Activated CD8-positive, alpha-beta memory T cell treated with anti-CD3 and anti-CD28 coated beads for 36 hours (primary cell): Measurements from ENCODE around the gene CBLL1. TPM values are rescaled to one million over a fixed set of nuclear protein-coding genes. Genes with fewer than 3 reads are reported as not detected.

Experiments used
- CTCF ChIA-PET: fragments of 350-600 bp; sonication (Branson Sonifier 250); formaldehyde crosslinking; loops from one replicate; lab custom pipeline; 2021; ENCODE audit warnings: antibody characterized with exemption; lab: Charles Lee
- POLR2A ChIA-PET: fragments of 350-600 bp; sonication (Branson Sonifier 250); formaldehyde crosslinking; loops from one replicate; lab custom pipeline; 2021; ENCODE audit warnings: antibody characterized with exemption; lab: Charles Lee
- total RNA-seq, 2 experiments: library from RNA; stranded (reverse); gene quantifications; one replicate each; pipeline ENCODE4 v1.2.3, GENCODE V29; 2021

The CBLL1 gene
- total RNA-seq, 2 experiments from 2014 or later, result 41.2 to 45.0 TPM

- ChIA-PET CTCF (no interaction called here), POLR2A (no interaction called here)
Measured at GRCh38 chr7:107792364-107792763, 48.4 kb downstream of the CBLL1 start.

- ChIA-PET CTCF (interaction anchor here (0.6 kb wide), 1 partner anchor 435 kb away, joined by 7 read pairs; no protein-coding TSS in a partner anchor), POLR2A (no interaction called here)
Measured at GRCh38 chr7:107799647-107800264, 55.8 kb downstream of the CBLL1 start.

- POLR2A ChIA-PET, result no interaction called here
- CTCF ChIA-PET, result no interaction called here
Measured at GRCh38 chr7:107803009-107803610, 59.2 kb downstream of the CBLL1 start, which contains the start of gene SLC26A3. SLC26A3 (minus strand) TSS chr7:107803223; CDS start chr7:107794509, 8,714 bp downstream.

- ChIA-PET POLR2A (no interaction called here), CTCF (no interaction called here)
Measured at GRCh38 chr7:107809179-107809578, 65.2 kb downstream of the CBLL1 start.

GRCh38 chr7:107810626-107811025 is 66.7 kb downstream of the CBLL1 start:
- POLR2A ChIA-PET, result no interaction called here
- CTCF ChIA-PET, result no interaction called here

Other genes with a start within 250 kb of the CBLL1 start
- 10 to 100 TPM; 34.0 to 37.7 TPM for gene COG5, start 180.2 kb upstream of the CBLL1 start, total RNA-seq
- 10 to 100 TPM; 12.6 to 12.7 TPM for gene DUS4L, start 180.2 kb upstream of the CBLL1 start, total RNA-seq
- gene BCAP29, start 163.9 kb upstream of the CBLL1 start, total RNA-seq, result 10 to 100 TPM; 38.5 to 52.6 TPM
- gene SLC26A4, start 83.3 kb upstream of the CBLL1 start, total RNA-seq, result 1 to 10 TPM; 4.5 to 5.6 TPM
- not detected for gene SLC26A3, start 59.1 kb downstream of the CBLL1 start, total RNA-seq
- gene DLD, start 147.0 kb downstream of the CBLL1 start, total RNA-seq, result 100 to 1,000 TPM; 112 to 114 TPM